M059J (cell line): ENCODE data around the gene TMCC3. TPM values are rescaled to one million over a fixed set of nuclear protein-coding genes. Genes with fewer than 3 reads are reported as not detected.
"Not testable (repeated sequence)": the region's sequence is repeated elsewhere in the genome, so short reads cannot be mapped to it uniquely, and the experiment has no call there.

Source experiments
- DNase-seq: peaks from one replicate; pipeline ENCODE4 v3.0.0-alpha.2; 2012; ENCODE audit warnings: low read depth
- total RNA-seq: library from RNA; depleted of rRNA; stranded (reverse); fragments of >200 nt; shearing (Covaris generic); gene quantifications from 2 replicates; pipeline ENCODE4 v1.2.3, GENCODE V29; 2014; rRNA removed

The TMCC3 gene, protein sequence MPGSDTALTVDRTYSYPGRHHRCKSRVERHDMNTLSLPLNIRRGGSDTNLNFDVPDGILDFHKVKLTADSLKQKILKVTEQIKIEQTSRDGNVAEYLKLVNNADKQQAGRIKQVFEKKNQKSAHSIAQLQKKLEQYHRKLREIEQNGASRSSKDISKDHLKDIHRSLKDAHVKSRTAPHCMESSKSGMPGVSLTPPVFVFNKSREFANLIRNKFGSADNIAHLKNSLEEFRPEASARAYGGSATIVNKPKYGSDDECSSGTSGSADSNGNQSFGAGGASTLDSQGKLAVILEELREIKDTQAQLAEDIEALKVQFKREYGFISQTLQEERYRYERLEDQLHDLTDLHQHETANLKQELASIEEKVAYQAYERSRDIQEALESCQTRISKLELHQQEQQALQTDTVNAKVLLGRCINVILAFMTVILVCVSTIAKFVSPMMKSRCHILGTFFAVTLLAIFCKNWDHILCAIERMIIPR
- 0.12 and 0.54 TPM in 2 replicates for total RNA-seq

DNA sequence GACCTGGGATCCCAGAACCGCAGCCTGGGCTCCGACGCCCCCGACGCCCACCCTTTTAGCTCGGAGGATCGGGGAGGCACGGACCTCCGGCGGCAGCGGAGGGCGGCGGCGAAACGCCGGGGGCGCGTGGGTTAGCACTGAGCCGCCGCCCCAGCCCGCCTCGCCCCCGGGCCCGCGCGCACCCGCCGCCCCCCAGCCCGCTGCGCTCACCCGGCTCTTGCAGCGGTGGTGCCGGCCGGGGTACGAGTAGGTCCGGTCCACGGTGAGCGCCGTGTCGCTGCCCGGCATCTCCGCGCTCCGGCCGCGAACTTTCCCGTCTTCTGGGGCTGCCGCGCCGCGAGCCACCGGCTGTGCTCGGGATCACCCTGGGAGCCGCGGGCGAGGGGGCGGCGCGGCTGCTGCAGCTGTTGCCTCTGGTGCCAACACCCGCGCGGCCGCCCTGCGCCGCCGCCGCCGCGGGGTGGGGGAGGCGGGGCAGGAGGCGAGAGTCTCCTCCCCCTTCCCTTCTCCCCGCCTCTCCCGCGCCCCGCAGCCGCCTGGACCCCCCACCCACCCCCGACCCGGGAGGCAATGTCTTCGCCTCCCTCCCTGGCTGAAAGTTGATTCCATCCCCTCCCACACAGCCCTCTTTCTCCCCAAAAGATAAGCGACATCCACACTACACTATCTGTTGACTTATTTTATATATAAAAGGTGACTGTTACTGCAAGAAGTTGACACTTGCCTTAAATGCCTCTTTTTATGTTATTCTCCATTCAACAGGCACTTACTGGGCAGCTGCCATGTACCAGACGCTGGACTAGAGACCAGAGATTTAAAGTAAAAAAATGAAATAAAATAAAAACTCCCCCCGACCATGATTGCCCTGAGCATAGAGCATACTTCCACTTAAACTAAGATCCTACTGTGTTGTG lies at the start of gene TMCC3:
Gene TMCC3, minus strand, starts transcription at position 415 of the 914 bp plus-strand sequence. Its CDS starts 127 bp downstream, at position 288.
- DNase-seq, result no peak

DNA sequence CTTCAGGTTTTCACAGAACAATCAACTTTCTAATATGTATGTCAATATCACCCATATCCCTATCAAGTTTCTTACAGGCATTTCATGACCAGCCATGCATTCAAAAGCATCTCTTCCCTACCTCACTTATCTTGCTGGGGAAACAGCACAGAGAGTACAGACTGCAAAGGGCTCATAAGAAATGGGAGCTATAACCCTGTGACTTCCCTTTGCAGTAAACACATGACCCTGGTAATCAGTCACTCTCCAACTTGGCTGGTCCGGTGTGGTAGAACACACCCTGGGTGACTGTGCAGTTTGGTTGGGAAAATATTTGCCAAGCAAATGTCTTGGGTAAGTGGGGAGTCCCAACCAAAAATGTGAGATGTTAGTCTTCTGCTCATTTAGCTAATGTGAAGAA lies 49.4 kb upstream of the TMCC3 start:
- DNase-seq, result no peak

DNA sequence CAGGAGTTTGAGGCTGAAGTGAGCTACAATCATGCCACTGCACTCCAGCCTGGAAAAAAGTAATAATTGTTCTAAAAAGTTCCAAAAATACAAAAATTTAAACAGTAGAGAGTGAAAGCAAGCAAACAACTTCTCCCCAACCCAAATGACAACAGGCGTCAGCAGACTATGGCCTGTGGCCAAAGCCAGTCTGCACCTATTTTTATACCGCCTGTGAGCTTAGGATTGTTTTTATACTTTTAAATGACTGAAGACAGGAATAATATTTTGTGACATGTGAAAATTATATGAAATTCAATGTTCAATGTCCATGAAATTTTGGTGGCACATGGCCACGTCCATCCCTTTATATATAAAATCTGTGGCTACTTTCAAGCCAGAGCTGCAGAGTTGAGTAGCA lies 48.2 kb upstream of the TMCC3 start:
- DNase-seq, result no peak

DNA sequence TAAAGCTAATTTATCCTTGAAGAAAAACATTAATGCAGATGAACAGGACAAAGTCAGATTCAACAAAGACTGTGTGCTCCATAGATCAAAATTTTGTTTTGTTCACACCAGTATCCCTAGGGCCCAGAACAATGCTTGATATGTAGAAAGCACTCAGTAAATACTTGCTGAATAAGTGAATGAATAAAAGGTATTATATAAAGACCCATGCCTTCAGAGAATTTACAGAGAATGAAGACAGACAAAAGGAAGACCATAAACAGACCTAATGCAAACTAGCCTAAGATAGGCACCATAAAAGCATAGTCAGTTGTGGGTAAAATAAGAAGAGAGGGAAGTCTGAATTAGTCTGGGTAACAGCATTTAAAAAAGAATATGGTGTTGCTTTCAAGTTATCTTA lies 47.3 kb upstream of the TMCC3 start:
- DNase-seq, result no peak

DNA sequence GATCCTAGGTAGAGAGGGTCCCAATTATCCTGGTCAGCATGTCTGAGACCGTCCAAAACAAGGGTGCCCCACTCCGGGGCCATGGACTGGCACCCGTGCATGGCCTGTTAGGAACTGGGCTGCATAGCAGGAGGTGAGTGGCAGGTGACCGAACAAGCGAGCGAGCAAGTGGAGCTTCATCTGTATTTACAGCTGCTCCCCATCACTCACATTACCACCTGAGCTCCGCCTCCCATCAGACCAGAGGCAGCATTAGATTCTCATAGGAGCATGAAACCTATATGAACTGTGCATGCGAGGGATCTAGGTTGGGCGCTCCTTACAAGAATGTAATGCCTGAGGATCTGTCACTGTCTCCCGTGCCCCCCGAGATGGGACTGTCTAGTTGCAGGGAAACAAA lies 44.4 kb upstream of the TMCC3 start:
- DNase-seq, result no peak

DNA sequence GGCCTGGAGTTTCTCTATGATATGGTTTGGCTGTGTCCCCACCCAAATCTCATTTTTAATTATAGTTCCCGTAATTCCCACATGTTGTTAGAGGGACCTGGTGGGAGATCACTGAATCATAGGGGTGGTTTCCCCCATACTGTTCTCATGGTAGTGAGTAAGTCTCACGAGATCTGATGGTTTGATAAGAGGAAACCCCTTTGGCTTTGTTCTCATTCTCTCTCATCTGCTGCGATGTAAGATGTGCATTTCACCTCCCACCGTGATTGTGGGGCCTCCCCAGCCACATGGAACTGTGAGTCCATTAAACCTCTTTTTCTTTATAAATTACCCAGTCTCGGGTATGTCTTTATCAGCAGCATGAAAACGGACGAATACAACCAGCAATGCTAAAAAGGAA lies 42.5 kb upstream of the TMCC3 start:
- DNase-seq, result not testable (repeated sequence)

DNA sequence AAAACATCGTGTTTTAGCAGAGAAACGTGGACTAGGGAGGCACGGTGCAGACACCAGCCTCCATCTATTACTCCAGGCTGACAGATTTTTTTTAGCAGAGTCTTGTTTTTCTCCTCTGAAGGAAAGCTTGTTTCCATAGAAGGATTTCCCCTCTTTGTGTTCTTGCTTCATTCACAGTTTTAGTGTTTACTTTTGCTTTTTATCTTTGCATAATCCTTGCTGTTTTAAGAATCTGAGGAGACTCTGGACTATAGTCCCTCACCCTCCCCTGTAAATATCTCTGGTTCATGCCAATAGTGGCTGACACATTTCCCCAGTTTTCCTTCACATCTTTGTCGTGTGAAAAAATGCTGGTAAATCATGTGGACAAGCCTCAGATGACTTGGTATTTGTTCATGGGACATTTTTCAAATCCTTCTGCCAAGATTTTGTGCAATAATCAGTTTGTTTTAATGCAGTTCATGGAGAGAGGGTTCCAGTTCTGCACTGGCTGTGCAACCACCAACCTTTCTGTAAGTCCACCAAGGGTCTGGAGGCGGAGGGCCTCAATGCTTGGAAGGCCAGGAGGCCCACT lies 39.9 kb upstream of the TMCC3 start:
- no peak for DNase-seq

DNA sequence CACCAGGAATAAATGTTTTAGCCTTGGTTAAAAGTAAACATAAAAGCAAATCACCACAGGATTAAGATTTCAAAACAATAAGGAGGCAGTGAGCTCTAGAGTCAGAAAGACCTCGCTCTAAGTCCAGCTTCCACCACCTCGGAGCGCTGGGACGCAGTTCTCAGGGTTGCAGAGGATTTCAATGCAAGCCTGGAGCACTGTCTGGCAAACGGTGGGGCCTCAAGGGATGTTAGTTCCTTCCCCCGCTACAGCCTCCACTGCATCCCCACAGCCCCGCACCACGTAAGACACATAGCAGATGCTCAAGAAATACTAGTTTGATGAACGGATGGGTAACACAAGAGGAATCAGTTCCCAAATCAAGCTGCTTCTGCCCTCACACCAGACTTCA lies 39.3 kb upstream of the TMCC3 start:
- no peak for DNase-seq

DNA sequence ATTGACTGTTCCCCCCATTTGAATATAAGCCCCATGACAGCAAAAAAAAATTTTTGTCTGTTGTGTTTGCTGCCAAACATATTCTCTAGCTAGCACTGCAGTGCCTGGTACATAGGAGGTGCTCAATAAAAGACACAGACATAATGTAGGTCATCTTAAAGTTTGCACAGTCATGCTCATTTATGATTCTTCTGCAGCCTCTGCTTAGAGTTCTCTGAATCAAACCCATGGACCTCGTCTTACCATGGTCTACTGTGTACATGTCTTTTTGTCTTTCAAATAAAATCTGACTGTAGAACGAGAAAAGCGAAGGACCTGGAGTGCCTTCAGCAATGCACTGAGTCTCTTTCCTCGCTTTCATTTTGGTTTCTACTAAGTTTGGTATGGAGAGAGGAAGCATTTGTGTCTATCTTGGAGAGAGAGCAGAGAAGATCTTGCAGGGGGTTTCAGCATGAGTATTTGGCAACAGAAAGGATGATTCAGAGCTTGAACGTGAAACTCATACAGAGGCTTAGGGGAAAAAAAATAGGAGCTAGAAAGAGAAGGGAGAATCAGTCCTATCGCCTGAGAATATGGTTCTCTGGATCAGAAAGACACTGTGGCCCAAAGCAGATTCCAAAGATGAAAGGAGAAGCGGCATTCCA lies 38.8 kb upstream of the TMCC3 start:
- peak; percentile 24 for DNase-seq

DNA sequence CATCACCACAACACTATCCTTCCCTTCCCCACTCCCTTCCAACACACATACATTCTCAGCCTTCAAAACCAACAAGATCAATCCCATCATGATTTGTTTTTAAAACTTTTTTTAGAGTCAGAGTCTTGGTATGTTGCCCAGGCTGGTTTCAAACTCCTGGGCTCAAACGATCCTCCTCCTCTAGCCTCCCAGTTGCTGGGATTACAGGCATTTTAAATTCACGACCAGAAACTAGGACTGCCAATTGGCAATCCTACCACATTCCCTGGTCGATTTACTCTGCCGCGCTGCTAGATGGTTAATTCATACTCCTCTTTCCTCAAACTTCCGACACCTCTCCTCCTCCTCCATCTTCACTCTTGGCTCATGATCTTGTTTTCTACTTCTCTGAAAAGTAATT lies 37.5 kb upstream of the TMCC3 start:
- no peak for DNase-seq

DNA sequence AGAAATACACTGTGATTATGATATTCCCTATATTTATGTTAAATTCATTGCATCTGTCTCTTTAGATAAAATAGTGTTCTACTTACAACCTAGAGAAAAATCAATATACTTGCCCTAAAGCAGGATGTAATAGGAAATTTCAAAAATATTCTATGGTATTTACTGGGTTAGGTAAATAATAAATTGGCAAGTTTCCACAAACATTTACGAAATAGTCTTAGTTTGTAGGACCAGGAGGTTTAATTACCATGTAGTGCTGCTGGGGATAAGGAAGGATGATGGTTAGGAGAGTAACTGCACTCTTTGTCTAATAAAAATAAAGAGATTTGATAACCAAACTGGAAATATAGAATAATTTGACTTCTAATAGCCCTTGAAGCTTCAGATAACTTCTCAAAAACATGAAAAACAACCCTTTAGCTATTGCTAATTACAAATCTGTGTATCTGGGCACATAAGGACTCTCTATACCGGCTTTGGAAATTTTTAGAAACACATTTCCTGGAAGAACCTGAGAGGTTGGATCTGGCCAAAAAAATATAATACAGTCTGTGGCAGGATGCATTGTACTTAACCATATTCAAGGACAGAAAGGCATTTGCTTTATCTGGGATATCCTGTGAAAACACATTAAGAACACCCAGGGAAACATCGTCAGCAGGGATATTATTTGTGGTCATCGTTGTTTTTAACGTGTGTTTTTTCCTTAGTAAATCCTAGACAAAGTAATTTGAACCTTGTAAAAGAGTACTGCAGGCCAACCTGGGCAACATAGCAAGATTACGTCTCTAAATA lies 36.7 kb upstream of the TMCC3 start:
- no peak for DNase-seq

DNA sequence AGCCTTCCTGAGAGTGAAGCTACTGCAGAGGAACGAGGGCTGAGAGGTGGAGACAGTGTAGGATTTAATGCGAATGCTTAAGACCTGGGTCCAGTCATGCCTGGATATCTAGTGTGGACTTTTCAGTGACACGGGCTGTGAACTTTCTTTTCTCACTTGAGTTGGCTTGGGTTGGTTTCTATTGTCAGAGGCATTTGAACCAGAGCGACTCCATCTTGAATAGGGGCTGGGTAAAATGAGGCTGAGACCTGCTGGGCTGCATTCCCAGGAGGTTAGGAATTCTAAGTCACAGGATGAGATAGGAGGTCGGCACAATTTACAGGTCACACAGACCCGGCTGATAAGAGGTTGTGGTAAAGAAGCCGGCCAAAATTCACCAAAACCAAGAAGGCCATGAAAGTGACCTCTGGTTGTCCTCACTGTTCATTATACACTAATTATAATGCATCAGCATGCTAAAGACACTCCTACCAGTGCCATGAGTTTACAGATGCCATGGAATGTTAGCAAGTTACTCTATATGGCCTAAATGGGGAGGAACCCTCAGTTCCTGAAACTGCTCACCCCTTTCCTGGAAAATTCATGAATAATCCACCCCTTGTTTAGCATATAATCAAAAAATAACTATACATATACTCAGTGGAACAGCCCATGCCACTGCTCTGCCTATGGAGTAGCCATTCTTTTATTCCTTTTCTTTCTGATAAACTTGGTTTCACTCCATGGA lies 34.2 kb upstream of the TMCC3 start:
- DNase-seq, result no peak

DNA sequence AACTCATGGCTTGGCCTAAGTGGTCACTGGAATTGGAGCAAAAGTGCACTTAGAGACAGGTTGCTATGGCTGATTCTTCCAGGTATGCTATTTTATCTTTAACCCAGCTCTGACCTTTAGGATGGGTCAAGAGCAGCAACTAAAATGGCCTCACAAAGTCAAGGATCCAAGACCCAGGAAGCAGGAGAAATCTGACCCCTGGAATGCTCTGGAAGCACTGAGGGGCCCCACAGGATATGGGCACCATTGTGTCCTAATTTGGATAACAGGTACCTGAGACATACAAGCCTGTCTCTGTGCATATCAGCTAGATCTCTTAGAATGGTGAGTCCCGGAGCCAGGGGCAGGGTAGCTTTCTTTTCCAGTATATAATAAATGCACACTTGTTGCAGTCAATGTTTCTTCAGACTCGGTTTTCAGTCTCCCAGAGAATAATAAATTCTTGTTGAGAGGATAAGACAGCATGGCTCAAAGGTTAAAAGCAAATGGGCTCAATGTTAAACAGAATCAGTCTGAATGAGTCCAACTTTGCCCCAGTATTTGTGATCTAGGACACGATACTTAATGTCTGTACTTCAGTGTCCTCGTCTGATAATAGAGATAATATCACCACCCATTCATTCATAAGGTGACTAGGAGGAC lies 29.3 kb upstream of the TMCC3 start:
- DNase-seq, result no peak

DNA sequence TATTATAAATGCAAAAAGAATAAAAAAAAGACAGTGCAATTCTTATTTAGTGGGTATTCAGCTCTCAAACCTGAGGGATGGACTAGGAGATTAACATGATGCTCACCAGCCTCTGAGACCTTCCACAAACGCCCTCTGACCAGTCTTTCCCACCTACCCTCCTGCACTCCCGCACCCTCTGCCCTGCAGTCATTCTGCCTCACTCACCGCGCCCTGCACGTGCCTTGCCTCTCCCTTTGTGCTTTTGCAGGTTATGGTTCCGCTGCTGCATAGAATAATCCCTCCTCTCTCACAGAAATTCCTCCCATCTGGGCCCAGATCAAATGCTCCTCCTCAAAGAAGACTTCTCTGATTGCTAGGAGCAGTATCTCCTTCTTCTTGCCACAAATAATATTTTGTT lies 28.5 kb upstream of the TMCC3 start:
- no peak for DNase-seq

DNA sequence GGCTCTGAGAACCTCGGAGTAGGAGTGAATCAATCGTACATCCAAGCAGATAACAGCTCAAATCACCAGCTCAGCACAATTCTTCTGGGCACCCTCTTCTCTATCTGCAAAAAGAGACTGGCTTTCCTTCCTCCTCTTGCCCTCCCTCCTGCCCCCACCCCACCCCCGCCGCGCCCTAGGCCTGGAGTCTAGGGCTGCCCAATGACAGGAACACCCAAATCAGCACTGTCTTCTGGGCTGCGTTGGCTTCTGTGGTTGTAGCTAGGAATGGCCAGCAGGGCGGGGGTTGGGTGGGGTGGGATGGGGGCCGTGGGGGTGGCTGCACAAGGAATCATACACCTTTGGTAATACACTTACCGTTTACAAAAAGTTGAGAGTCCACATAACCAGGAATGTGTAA lies 28.0 kb upstream of the TMCC3 start:
- no peak for DNase-seq

DNA sequence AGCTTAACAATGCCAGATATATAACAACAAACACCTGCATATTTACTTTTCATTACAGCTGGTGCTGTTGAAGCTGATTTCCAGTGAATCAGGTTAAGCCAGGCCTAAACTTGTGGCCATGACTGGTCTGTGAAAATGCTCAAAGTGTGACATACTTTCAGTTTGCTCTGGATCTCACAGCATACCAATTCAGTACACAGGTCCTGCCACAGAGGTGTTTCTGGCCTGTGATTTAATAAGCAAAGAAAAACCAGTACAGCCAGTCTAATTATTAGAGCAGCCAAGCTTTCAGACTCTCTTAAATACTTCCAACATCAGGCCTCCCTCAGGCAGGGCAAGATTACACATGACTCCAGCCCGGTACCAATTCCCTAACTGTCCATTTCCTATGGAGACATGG lies 27.4 kb upstream of the TMCC3 start:
- DNase-seq, result no peak

DNA sequence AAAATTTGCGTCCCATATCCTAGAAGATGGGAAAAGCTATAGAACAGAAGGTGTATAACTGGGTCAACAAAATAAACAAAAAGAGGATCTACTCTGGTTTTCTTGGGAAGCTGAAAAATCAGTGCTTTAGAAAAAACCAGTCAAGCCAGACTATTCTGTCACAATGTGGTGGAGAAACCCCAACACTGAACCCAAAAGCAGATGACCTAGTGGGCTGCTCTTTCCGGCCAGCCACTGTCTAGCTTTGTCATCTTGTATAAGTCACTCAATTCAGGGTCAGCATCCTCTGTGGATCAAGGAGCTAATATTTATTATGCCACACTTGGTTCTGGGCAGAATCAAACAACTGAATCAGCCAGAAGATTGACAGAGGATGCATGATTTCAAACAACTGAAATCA lies 26.6 kb upstream of the TMCC3 start:
- no peak for DNase-seq

DNA sequence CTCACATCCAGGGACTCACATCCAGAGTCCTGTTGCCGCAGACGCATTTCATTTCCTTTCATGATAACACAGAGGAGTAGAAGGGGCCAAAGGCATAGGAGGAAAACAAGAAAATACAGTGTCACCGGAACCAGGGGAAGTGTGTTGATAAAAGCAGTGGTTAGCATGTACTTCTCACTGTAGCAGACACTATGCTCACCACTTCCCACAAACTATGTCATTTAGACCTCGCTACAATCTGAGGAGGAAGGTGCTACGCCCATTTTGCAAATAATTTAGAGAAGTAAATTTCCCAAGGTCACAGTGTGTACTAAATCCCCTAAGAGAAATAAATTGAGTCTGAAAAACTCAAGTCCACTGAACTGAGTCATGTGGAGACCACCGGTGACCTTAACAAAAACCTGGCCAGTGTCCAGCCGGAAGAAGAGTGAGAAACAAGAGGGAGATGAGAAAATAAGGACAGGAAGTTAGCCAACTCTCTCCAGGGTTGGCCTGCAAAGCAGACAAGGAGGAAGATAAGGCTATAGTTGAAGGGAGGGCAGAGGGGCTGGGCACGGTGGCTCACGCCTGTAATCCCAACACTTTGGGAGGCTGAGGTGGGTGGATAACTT lies 25.8 kb upstream of the TMCC3 start:
- DNase-seq, result no peak

DNA sequence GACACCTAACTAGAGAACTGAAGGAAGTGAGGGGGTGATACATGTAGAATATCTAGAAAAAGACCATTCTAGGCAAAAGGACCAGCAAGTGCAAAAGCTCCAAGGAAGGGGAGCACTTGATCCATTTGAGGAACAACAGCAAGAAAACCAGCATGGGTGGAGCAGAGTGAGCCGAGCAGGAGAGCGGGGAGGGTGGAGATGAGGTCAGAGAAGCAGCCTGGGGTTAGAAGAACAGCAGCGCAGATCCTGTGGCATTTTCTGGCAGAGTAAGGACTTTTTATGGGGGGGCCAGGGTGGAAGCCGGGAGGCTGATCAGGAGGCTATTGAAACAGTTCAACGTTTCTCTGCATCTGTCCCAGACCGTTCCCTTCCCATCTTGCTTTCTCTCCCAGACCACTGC lies 24.5 kb upstream of the TMCC3 start:
- no peak for DNase-seq
